ENCODE measurements around the gene TYRO3.

Gene TYRO3

GRCh38 chr15:41558400-41559238 is at the start of gene TYRO3:
TSS of gene TYRO3 (plus strand) at chr15:41559212. CDS start at chr15:41559258, 46 bp downstream.
- Histone ChIP-seq H3K27me3 (ENCODE audit: insufficient read depth, poor library complexity, severe bottlenecking) (no peaks in the 10 kb centered on the region), H3K4me3 (ENCODE audit: severe bottlenecking) (peak within 1 kb of the TSS; percentile 98), H3K36me3 (ENCODE audit: low read depth) (no peaks in the 10 kb centered on the region), H3K27ac (ENCODE audit: poor library complexity, severe bottlenecking) (peak within 1 kb of the TSS; percentile 13), H3K4me1 (ENCODE audit: insufficient read depth, poor library complexity, severe bottlenecking) (peaks cover 5% of the 10 kb centered on the region), H3K9me3 (ENCODE audit: severe bottlenecking) (no peaks in the 10 kb centered on the region)
- TF ChIP-seq CTCF (IDR thresholded peaks at IDR 0.05; ENCODE audit: poor library complexity, severe bottlenecking): no peak
- ATAC-seq (ENCODE audit: low read depth): peak; percentile 53
- no peak for DNase-seq (ENCODE audit: low spot score)

GRCh38 chr15:41510728-41511127 is 48.3 kb upstream of the TYRO3 start:
- ATAC-seq (ENCODE audit: low read depth) (no peak), DNase-seq (ENCODE audit: low spot score) (no peak)
- TF ChIP-seq CTCF (IDR thresholded peaks at IDR 0.05; ENCODE audit: poor library complexity, severe bottlenecking): no peak
- Histone ChIP-seq H3K9me3 (ENCODE audit: severe bottlenecking) (no peaks in the 10 kb centered on the region), H3K36me3 (ENCODE audit: low read depth) (no peaks in the 10 kb centered on the region), H3K27ac (ENCODE audit: poor library complexity, severe bottlenecking) (no peak overlapping the region), H3K4me3 (ENCODE audit: severe bottlenecking) (no peak overlapping the region), H3K27me3 (ENCODE audit: insufficient read depth, poor library complexity, severe bottlenecking) (peaks cover 28% of the 10 kb centered on the region), H3K4me1 (ENCODE audit: insufficient read depth, poor library complexity, severe bottlenecking) (no peaks in the 10 kb centered on the region)

GRCh38 chr15:41511331-41511898 is 47.6 kb upstream of the TYRO3 start:
- no peak for TF ChIP-seq CTCF (IDR thresholded peaks at IDR 0.05; ENCODE audit: poor library complexity, severe bottlenecking)
- no peaks in the 10 kb centered on the region for H3K4me1 ChIP-seq (ENCODE audit: insufficient read depth, poor library complexity, severe bottlenecking)
- no peak for DNase-seq (ENCODE audit: low spot score)

GRCh38 chr15:41511899-41512369 is 47.1 kb upstream of the TYRO3 start:
- peaks cover 28% of the 10 kb centered on the region for H3K27me3 ChIP-seq (ENCODE audit: insufficient read depth, poor library complexity, severe bottlenecking)

More at GRCh38 chr15:41511331-41511898, 47.6 kb upstream of the TYRO3 start:
- ATAC-seq (ENCODE audit: low read depth): no peak
- Histone ChIP-seq H3K27ac (ENCODE audit: poor library complexity, severe bottlenecking) (no peak overlapping the region), H3K4me3 (ENCODE audit: severe bottlenecking) (no peak overlapping the region), H3K36me3 (ENCODE audit: low read depth) (no peaks in the 10 kb centered on the region), H3K27me3 (ENCODE audit: insufficient read depth, poor library complexity, severe bottlenecking) (peaks cover 28% of the 10 kb centered on the region), H3K9me3 (ENCODE audit: severe bottlenecking) (no peaks in the 10 kb centered on the region)

More at GRCh38 chr15:41511899-41512369, 47.1 kb upstream of the TYRO3 start:
- Histone ChIP-seq H3K4me1 (ENCODE audit: insufficient read depth, poor library complexity, severe bottlenecking) (no peaks in the 10 kb centered on the region), H3K27ac (ENCODE audit: poor library complexity, severe bottlenecking) (no peak overlapping the region), H3K36me3 (ENCODE audit: low read depth) (no peaks in the 10 kb centered on the region), H3K9me3 (ENCODE audit: severe bottlenecking) (no peaks in the 10 kb centered on the region), H3K4me3 (ENCODE audit: severe bottlenecking) (no peak overlapping the region)
- ATAC-seq (ENCODE audit: low read depth): peak; percentile 20
- TF ChIP-seq CTCF (IDR thresholded peaks at IDR 0.05; ENCODE audit: poor library complexity, severe bottlenecking): no peak
- DNase-seq (ENCODE audit: low spot score): no peak

All from RWPE2 (cell line).